Smooth muscle cell (in vitro differentiated cells): ENCODE results near the gene INPP4A. TPM values are rescaled to one million over a fixed set of nuclear protein-coding genes. Genes with fewer than 3 reads are reported as not detected.
A peak's percentile ranks its signal among the peaks of the same experiment; 100 is the strongest.

Source experiments
- DNase-seq: peaks from one replicate; lab custom pipeline; 2025; ENCODE audit not compliant: unreplicated experiment; lab: John Stamatoyannopoulos, UW
- H2AFZ ChIP-seq: fragments of 200-600 bp; sonication (generic); 2 replicates; pipeline ENCODE4 v1.6.0; 2016; ENCODE audit warnings: antibody characterized with exemption, low read depth, mild to moderate bottlenecking
- H3F3A ChIP-seq: fragments of 200-600 bp; sonication (generic); 2 replicates; pipeline ENCODE4 v1.6.0; 2017; ENCODE audit warnings: antibody characterized with exemption, low read depth
- H3K27ac ChIP-seq: fragments of 200-600 bp; sonication (generic); 2 replicates; pipeline ENCODE4 v1.5.1; 2016; ENCODE audit warnings: low read depth, mild to moderate bottlenecking
- H3K27me3 ChIP-seq: fragments of 200-600 bp; sonication (generic); 2 replicates; pipeline ENCODE4 v1.6.1; 2016; ENCODE audit warnings: low read depth, mild to moderate bottlenecking
- H3K36me3 ChIP-seq: fragments of 200-600 bp; sonication (generic); 2 replicates; pipeline ENCODE4 v1.5.1; 2016; ENCODE audit warnings: low read depth
- H3K4me1 ChIP-seq: fragments of 200-600 bp; sonication (generic); 2 replicates; pipeline ENCODE4 v1.5.1; 2016; ENCODE audit warnings: low read depth
- H3K4me2 ChIP-seq: fragments of 200-600 bp; sonication (generic); 2 replicates; pipeline ENCODE4 v1.6.0; 2016; ENCODE audit warnings: mild to moderate bottlenecking
- H3K4me3 ChIP-seq: fragments of 200-600 bp; sonication (generic); 2 replicates; pipeline ENCODE4 v1.5.1; 2016; ENCODE audit warnings: mild to moderate bottlenecking
- H3K79me2 ChIP-seq: fragments of 200-600 bp; sonication (generic); 2 replicates; pipeline ENCODE4 v1.6.0; 2016; ENCODE audit warnings: low read depth, mild to moderate bottlenecking
- H3K9ac ChIP-seq: fragments of 200-600 bp; sonication (generic); 2 replicates; pipeline ENCODE4 v1.6.0; 2016; ENCODE audit warnings: low read depth
- H3K9me3 ChIP-seq: fragments of 200-600 bp; sonication (generic); replicated peaks from 2 replicates; pipeline ENCODE4 v1.5.1; 2016; ENCODE audit warnings: low read depth
- H4K20me1 ChIP-seq: fragments of 200-600 bp; sonication (generic); 2 replicates; pipeline ENCODE4 v1.6.0; 2016; ENCODE audit warnings: low read depth
- WGBS: methylation state at CpG from one replicate; pipeline ENCODE4 v1.1.7; 2016; ENCODE audit warnings: low lambda C conversion rate; 5-methylcytosine and 5-hydroxymethylcytosine counted together
- polyA plus RNA-seq: library from polyadenylated mRNA; unstranded; fragments of >200 nt; fragmentation: Nextera tagmentation; extraction: Ambion mirVana; gene quantifications from 2 replicates; pipeline ENCODE4 v1.2.1, GENCODE V29; 2016
- total RNA-seq: library from RNA; depleted of rRNA; stranded (reverse); fragments of >200 nt; gene quantifications from 2 replicates; pipeline ENCODE4 v1.2.3, GENCODE V29; 2014
- TF ChIP-seq, protein P1 (sequence below): fragments of 200-600 bp; sonication (generic); IDR thresholded peaks from 2 replicates; pipeline ENCODE4 v1.5.1; 2017; ENCODE audit warnings: borderline replicate concordance, mild to moderate bottlenecking, antibody characterized with exemption; ENCODE audit not compliant: insufficient read depth, poor library complexity, severe bottlenecking

The INPP4A gene
- total and polyA plus RNA-seq, 2 experiments from 2014 or later, result 10.1 to 17.3 TPM

DNA sequence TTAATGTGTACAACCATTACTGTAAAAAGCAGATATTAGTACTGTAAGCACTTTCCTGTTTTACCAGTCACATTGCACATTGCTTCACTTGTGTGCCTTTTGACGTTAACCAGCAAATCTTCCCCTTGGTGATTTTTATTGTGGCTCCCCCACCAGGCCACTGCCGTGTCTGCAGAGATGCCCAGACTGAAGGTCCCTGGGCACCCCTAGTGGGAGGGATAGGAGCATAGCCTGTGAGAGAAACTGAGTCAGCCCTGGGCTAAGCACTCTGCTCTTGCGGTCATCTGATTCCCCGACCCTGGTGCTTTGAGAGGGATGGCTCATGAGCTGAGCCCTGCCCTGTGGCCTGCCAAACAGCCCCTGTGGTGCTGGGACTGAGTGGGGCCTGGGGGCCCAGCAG is 73.4 kb downstream of the INPP4A start:
- Histone ChIP-seq H3K4me1 (peaks cover 8% of the 10 kb centered on the region), H3K9ac (no peak overlapping the region), H3K79me2 (no peaks in the 10 kb centered on the region), H3K9me3 (no peaks in the 10 kb centered on the region), H3K27me3 (no peaks in the 10 kb centered on the region), H3K4me3 (no peak overlapping the region), H3F3A (no peaks in the 10 kb centered on the region), H3K36me3 (no peaks in the 10 kb centered on the region), H3K27ac (no peak overlapping the region), H3K4me2 (no peak overlapping the region), H4K20me1 (peaks cover 35% of the 10 kb centered on the region), H2AFZ (no peak overlapping the region)
- TF ChIP-seq, protein P1, sequence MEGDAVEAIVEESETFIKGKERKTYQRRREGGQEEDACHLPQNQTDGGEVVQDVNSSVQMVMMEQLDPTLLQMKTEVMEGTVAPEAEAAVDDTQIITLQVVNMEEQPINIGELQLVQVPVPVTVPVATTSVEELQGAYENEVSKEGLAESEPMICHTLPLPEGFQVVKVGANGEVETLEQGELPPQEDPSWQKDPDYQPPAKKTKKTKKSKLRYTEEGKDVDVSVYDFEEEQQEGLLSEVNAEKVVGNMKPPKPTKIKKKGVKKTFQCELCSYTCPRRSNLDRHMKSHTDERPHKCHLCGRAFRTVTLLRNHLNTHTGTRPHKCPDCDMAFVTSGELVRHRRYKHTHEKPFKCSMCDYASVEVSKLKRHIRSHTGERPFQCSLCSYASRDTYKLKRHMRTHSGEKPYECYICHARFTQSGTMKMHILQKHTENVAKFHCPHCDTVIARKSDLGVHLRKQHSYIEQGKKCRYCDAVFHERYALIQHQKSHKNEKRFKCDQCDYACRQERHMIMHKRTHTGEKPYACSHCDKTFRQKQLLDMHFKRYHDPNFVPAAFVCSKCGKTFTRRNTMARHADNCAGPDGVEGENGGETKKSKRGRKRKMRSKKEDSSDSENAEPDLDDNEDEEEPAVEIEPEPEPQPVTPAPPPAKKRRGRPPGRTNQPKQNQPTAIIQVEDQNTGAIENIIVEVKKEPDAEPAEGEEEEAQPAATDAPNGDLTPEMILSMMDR, result peak; percentile 23
- DNase-seq, result no peak
- WGBS, result 54% methylated on average over 4 of the region's 4 CpGs

DNA sequence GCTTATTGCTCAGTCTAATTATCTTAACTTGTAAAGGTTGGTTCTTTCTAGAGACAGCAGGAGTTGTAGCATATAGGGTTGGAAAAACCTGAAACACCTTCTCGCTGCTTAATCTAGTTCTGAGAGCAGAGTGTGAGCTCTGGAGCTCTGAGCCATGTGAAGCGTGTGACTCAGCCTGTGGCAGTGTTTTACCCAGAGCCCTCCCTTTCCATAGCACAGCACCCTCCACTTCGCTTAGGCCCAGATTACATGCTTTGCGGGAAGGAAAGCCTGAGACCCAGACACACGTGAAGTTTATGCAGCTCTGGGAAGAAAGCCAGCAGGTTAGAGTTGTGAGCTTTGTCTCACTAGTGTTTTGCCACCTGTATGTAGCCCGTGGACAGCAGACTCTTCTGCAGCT is 74.5 kb downstream of the INPP4A start:
- no peaks in the 10 kb centered on the region for H3F3A ChIP-seq
- H3K79me2 ChIP-seq, result no peaks in the 10 kb centered on the region
- no peak overlapping the region for H2AFZ ChIP-seq
- TF ChIP-seq, protein P1, result no peak
- peaks cover 35% of the 10 kb centered on the region for H4K20me1 ChIP-seq
- H3K27me3 ChIP-seq, result no peaks in the 10 kb centered on the region
- WGBS, result 39% methylated on average over 6 of the region's 6 CpGs
- peaks cover 8% of the 10 kb centered on the region for H3K4me1 ChIP-seq
- no peaks in the 10 kb centered on the region for H3K9me3 ChIP-seq
- H3K27ac ChIP-seq, result no peak overlapping the region
- H3K36me3 ChIP-seq, result no peaks in the 10 kb centered on the region
- no peak overlapping the region for H3K9ac ChIP-seq
- DNase-seq, result no peak
- H3K4me2 ChIP-seq, result no peak overlapping the region
- no peak overlapping the region for H3K4me3 ChIP-seq

DNA sequence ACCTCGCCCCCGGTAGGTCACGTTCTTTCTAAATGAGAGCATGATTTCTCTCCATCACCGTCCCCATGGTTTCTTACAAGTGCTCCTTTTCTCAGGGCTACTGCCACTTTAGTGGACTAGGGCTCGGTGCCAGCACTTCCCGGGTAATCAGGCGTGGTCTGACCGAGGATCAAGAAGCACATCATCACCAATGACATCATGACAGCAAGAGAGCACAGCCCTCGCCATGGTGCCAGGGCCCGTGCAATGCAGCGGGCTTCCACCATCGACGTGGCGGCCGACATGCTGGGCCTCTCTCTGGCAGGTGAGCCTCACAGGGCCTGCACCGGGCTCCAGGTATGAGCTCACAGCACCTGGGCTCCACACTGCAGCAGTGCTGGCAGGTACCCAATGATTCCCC is 75.2 kb downstream of the INPP4A start:
- WGBS, result 95% methylated on average over 16 of the region's 16 CpGs
- Histone ChIP-seq H3K9ac (no peak overlapping the region), H3K79me2 (no peaks in the 10 kb centered on the region), H3F3A (no peaks in the 10 kb centered on the region), H3K9me3 (no peaks in the 10 kb centered on the region), H3K27me3 (no peaks in the 10 kb centered on the region), H3K4me3 (no peak overlapping the region), H3K36me3 (no peaks in the 10 kb centered on the region), H4K20me1 (peaks cover 32% of the 10 kb centered on the region), H3K4me1 (peaks cover 2% of the 10 kb centered on the region), H3K27ac (no peak overlapping the region), H2AFZ (no peak overlapping the region), H3K4me2 (no peak overlapping the region)
- TF ChIP-seq, protein P1, result no peak
- no peak for DNase-seq

DNA sequence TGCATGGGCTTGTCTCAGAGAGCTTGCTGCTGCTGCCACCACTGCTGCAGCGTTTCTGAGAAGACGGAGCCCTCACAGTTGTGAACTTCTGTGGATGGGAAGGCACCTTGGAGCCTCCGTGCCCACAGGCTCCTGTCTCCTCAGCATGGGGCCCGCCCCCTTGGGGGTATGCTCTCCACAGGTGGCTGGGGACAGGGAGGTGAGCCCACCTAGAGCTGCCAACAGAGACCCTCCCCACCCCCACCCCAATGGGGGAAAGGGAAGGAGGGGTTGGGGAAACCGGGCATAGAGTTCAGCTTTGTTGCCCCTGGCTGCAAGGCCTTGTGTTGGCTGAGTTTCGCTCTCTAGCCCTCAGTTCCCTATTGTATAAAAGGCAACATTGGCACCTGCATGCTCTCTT is 76.1 kb downstream of the INPP4A start:
- Histone ChIP-seq H3K4me3 (no peak overlapping the region), H3K27me3 (no peaks in the 10 kb centered on the region), H3K9ac (no peak overlapping the region), H3K4me2 (no peak overlapping the region), H3K9me3 (no peaks in the 10 kb centered on the region), H3K36me3 (peaks cover 2% of the 10 kb centered on the region), H3K27ac (no peak overlapping the region), H3K4me1 (no peaks in the 10 kb centered on the region), H3K79me2 (no peaks in the 10 kb centered on the region), H4K20me1 (peaks cover 26% of the 10 kb centered on the region), H3F3A (no peaks in the 10 kb centered on the region), H2AFZ (no peak overlapping the region)
- DNase-seq, result no peak
- TF ChIP-seq, protein P1, result no peak
- 97% methylated on average over 5 of the region's 6 CpGs for WGBS
